AG09309 (cell line): ENCODE results near the gene NRP1.

Experiments used
- DNase-seq: peaks from one replicate; pipeline ENCODE4 v3.0.0-alpha.2; 2010; ENCODE audit warnings: low read depth
- H3K4me3 ChIP-seq: 2 replicates; pipeline ENCODE4 v1.5.1; 2011; ENCODE audit warnings: mild to moderate bottlenecking, low read depth, low read length, moderate library complexity; ENCODE audit not compliant: control insufficient read depth
- CTCF ChIP-seq: IDR thresholded peaks from 2 replicates; pipeline ENCODE4 v1.5.1; 2011; ENCODE audit warnings: mild to moderate bottlenecking, low read depth, low read length, inconsistent platforms; ENCODE audit not compliant: insufficient read depth, control insufficient read depth; ENCODE audit errors: missing control alignments

The NRP1 gene

DNA sequence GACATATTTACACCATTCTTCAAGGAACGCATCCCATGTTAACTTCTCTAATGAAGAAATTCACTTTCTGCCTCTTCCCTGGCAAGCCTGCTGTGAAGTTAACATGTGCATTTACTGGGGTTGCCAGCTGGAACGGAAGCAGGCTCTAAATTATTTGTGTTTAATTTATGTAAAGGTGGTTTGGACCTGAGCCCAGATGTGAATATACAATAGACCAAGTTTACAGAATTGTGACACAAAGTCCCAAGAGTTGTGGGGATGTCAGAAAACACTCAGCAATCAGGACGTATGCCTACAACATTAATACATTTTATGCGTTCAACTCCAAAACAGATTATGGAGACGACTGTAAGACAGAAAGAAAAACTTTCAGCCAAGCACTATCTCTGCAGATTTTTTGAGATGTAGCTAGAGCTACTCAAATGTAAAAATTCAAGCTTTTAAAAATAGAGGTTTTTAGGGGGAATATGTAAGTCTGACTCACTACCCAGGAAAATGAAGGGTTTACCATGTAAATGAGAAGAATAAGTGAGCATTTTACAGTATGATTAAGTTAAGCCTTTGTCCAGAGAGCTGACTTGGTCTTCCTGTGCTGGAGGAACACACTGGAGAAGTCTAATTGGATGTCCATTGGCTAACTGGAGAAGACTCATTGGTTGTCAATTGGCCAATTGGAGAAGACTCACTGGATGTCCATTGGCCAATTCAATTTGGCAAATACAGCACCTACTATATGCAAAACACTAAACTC, 19.5 kb downstream of the NRP1 start:
- TF ChIP-seq CTCF = no peak

GRCh38 chr10:33311640-33312039, 22.8 kb downstream of the NRP1 start:
- no peak for DNase-seq
- no peak overlapping the region for H3K4me3 ChIP-seq
- no peak for TF ChIP-seq CTCF

More for the DNA sequence above, 19.5 kb downstream of the NRP1 start:
- no peak overlapping the region for H3K4me3 ChIP-seq
- DNase-seq = no peak

- no peak for DNase-seq
- no peak overlapping the region for H3K4me3 ChIP-seq
- TF ChIP-seq CTCF = no peak
Observed at GRCh38 chr10:33310853-33311252, 23.6 kb downstream of the NRP1 start.

- TF ChIP-seq CTCF = no peak
- no peak for DNase-seq
- H3K4me3 ChIP-seq = no peak overlapping the region
Observed at GRCh38 chr10:33309406-33309805, 25.1 kb downstream of the NRP1 start.

DNA sequence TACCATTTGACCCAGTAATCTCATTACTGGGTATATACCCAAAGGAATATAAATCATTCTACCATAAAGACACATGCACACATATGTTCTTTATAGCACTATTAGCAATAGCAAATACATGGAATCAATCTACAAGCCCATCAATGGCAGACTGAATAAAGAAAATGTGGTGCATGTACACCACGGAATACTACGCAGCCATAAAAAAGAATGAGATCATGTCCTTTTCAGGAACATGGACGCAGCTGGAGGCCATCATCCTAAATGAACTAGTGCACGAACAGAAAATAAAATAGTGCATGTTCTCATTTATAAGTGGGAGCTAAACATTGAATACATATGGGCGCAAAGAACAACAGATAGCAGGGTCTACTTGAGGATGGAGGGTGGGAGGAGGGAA, 26.6 kb downstream of the NRP1 start:
- no peak overlapping the region for H3K4me3 ChIP-seq
- DNase-seq = no peak
- TF ChIP-seq CTCF = no peak

GRCh38 chr10:33306701-33307519, 27.6 kb downstream of the NRP1 start:
- peak; percentile 61 for DNase-seq
- H3K4me3 ChIP-seq = no peak overlapping the region
- TF ChIP-seq CTCF = no peak
